GM19240 (cell line): ENCODE measurements around the gene TUNAR.

ENCODE experiments used
- DNase-seq: peaks from one replicate; pipeline ENCODE4 v3.0.0; 2011; ENCODE audit warnings: low spot score; ENCODE audit not compliant: insufficient read length

TUNAR gene

GRCh38 chr14:95911456-95911855 is 34.8 kb downstream of the TUNAR start:
- DNase-seq, result no peak

DNA sequence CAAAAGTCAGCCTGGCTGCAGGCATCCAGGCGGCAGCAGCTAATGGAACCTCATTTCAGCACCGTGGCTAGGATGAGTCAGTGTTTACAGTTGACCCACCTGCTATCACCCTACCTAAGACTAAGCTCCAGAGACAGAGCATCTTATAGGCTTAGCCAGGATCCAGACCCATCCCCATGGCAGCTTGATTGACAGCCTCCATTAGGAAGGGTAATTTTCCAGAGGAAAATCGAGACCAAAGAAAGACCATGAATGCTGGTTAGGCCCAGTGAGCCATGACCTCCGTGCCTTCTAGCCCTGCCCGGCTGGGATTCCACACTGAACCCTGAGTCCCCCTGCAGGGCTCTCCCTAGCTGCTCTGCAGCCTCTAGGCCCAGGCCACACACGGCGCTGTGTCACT is 38.7 kb downstream of the TUNAR start:
- DNase-seq, result no peak

DNA sequence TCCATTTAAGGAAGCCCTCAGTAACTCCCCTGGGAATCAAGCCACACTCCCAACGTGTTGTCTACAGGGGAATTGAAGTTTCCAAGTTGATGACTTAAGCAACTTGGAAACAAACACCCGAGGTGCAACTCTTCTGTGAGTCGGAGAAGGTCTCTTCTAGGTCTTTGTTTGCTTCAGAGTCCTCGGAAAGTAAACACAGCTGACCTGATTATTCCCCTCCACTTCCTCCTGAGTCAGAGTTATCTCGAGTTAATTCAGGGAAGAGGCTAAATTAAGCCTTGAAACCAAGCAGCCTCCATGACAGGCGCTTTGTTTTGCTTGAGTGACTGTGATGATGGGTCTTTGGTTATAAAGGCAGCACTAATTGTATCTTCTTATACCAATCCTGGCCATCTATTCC is 41.8 kb downstream of the TUNAR start:
- no peak for DNase-seq

- no peak for DNase-seq
These were observed 44.3 kb downstream of the TUNAR start for GRCh38 chr14:95920769-95921438.

GRCh38 chr14:95922080-95922479 is 45.4 kb downstream of the TUNAR start:
- no peak for DNase-seq

DNA sequence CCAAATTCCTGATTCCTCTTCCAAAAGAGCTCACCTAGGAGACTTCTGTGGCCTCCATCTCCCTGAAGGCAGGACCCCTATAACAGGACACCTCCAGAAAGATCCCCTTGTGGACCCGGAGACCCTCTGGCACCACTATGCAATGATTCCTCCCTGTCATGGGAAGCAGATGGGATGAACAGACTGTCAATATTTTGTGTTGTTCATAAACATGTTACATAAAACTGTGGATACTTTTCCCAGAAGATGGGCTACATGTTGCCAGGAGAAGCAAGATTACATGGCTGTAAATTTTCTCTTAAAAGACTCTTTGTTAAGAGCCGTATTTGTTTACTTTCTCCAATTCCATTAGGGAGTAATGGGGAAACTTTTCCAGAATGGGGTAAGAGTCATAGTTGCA is 52.1 kb downstream of the TUNAR start:
- DNase-seq, result no peak

DNA sequence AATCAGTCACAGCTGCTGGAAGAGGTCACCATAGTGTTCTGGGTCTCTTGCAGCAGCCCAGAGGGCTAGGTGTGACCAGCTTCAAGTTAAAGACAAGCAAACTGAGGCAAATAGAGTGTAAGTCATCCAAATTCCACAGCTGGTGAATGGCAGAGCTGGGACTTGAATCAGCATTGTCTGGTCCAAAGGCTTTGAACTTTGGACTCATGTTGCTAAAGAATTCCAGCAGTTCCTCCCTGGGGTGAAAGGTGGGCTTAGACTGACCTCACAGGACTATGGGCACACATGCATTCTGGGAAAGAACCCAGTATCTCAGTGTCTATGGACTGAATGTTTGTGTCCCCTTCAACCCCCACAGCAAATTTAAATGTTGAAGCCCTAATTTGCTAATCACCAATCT is 54.8 kb downstream of the TUNAR start:
- no peak for DNase-seq

- no peak for DNase-seq
These were observed 58.7 kb downstream of the TUNAR start for GRCh38 chr14:95935228-95935822.

DNA sequence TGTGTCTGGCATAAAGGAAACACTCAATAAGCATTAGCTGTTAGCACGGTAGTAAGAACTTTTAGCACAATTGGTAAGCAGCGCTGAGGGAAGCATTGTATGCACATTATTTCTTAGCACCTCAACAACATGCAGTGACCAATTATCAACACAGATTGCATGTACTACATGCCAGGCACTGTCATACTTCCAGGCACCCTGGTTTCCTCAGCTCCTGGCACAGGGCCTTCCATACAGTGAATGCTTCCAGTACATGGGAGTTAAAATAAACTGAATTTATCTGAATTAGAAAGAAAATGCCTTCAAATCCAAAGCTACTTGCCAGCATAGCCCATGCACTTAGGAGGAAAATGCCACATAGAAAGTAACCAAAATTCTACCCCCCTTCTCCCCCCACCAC is 59.4 kb downstream of the TUNAR start:
- DNase-seq, result no peak

DNA sequence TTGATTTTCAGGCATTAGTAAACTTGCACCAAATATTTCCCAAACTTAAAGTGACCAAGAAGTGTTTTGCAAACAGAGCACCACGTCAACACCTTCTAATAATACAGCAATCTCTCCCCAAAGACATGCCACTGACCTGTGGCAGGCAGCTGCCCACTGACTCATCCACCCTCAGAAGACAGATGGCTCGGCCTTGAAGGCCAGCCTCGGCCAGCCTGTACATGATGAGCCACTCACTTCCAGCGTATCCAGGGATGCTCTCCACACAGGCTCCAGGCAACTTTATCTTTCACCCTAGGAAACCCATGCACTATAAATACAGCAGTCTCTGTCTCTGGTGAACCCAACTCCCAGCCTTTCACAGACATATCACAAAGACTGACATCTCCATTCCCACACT is 62.7 kb downstream of the TUNAR start:
- no peak for DNase-seq

GRCh38 chr14:95941897-95942296 is 65.3 kb downstream of the TUNAR start:
- DNase-seq, result no peak

DNA sequence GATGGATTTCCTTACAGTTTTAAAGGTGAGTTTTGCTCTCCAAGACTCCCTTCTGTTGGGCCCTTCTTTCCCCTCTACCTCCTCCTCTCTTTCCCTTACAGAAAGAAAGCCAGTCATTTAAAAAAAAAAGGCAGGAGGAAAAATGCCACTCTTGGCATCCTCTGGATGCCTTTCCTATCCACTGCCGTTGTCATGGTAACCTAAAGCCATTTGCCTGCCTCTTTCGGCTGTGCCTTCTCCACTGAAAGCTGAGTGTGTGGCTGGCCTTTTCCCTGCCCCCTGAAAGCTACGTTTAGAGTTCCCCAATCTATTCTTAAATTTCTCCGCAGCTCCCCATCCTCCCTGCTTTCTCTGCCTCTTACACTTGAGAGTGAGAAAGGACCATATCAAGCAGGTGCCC is 67.1 kb downstream of the TUNAR start:
- no peak for DNase-seq

DNA sequence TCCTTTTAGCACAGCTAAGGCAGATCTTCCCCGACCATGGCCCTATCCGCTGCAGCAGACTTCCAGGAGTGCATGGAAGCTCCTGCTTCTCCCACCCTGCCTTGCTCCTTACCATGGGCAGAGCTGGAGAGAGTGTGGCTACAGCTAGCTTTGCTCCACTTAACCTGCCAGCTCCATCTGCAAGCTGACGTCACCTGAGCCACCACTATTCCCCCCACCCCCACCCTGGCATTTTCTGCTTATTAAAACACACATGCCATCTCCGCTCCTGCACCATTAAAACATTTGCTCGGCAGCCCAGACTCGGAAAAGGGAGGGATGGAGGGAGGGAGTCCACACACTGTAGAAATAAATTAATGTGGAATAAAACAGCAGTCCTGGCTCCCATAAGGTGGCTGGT is 67.8 kb downstream of the TUNAR start:
- DNase-seq, result no peak

DNA sequence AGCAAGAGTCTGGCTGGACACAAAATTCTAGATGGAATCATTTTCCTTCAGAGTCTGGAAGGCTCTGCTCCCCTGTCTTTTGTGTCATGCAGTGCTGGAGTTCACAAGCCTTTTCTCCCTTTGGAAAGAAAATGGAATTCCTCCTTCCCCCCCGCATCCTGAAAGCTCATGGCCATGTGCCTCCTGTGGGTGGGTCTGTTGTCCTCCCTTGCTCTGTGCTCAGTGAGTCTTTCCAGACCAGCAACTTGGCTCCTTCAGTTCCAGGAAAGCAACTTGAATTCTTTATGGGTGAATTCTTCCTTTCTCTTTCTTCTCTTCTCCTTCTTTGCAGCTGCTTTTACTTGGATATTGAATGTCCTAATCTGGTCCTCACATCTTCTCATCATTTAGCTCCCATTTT is 70.2 kb downstream of the TUNAR start:
- DNase-seq, result no peak

DNA sequence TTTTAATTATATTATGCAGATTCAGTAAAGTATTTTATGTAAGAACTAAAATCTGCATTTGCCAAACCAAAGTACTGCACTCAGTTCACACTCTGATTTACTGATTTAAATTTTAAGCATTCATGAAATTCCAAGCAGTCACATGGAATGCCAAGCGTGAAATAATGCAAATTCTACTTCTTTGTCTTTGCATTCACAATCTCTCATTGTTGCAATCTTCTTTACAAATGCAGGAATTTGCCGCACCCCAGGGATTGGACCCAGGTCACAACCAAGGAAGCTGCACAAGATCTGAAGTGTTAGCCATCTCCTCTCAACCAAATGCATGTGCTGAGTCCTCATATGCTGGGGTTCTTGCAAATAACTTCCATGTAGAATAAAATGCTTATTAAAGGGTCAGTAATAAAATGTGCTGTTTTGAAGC is 71.9 kb downstream of the TUNAR start:
- DNase-seq, result no peak

DNA sequence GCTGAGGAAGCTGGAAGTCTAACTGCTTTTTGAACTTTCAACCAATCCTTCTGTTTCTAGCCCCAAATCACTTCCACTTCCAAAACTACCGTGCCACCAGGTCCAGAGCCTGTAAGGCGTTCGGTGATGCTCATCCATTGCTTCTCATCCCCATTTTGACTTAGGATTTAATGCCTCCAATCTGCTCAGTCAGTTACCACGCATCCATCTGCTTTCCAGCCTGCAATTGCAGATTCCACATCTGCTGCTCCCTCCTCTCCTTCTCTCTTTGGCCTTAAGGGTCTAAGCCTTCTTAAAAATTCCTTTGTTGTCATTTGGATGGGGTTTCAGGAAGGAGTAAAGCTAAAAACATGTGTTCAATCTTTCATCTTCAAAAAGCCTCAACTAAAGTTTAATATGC is 74.7 kb downstream of the TUNAR start:
- DNase-seq, result no peak

- DNase-seq, result no peak
These were observed 76.6 kb downstream of the TUNAR start for GRCh38 chr14:95953111-95953724.

- no peak for DNase-seq
These were observed 80.2 kb downstream of the TUNAR start for GRCh38 chr14:95956601-95957460.

GRCh38 chr14:95958105-95958504 is 81.5 kb downstream of the TUNAR start:
- no peak for DNase-seq

GRCh38 chr14:95959317-95959716 is 82.7 kb downstream of the TUNAR start:
- DNase-seq, result no peak

GRCh38 chr14:95961481-95961880 is 84.8 kb downstream of the TUNAR start:
- no peak for DNase-seq

DNA sequence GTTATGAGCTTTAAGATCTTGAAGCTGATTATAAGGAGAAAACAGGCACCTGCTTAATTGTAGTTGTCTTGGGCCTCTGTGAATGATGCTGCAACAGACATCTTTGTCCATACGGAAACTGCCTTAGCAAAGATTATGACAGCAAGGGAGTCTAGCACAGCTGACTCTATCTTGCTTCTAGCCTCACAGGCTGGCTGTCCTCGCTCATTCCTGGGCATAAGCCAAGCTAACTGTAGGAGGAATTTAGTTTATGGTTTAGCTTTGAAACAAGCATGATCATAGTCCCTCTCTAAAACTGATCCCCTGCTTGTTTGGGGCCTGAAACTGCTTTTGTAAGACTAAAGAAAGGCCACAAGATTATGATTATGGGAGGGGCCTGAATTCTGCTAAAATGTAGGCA is 88.3 kb downstream of the TUNAR start:
- DNase-seq, result no peak
